DND-41 (cell line): ENCODE measurements around the gene EGFL7.

Experiments used
- ATAC-seq: fragments of 200-7000 bp; cut with Tn5 transposase; 3 replicates; pipeline ENCODE4 v1.9.1; 2021; ENCODE audit warnings: low read depth; ENCODE audit not compliant: insufficient read depth
- DNase-seq: peaks from one replicate; pipeline ENCODE4 v3.0.0-alpha.2; 2020
- H2AFZ ChIP-seq: 2 replicates; pipeline ENCODE4 v1.6.0; 2012; ENCODE audit warnings: low read depth, low read length
- H3K27ac ChIP-seq: 2 replicates; pipeline ENCODE4 v1.5.1; 2012; ENCODE audit warnings: low read length, inconsistent platforms
- H3K27me3 ChIP-seq: fragments of 200-600 bp; sonication (generic); 2 replicates; pipeline ENCODE4 v1.6.0; 2012; ENCODE audit warnings: low read length, mild to moderate bottlenecking, inconsistent platforms; ENCODE audit not compliant: insufficient read depth, poor library complexity
- H3K36me3 ChIP-seq: 2 replicates; pipeline ENCODE4 v1.5.1; 2012; ENCODE audit warnings: low read length, inconsistent platforms; ENCODE audit not compliant: insufficient read depth
- H3K4me1 ChIP-seq: 2 replicates; pipeline ENCODE4 v1.5.1; 2012; ENCODE audit warnings: mild to moderate bottlenecking, low read length; ENCODE audit not compliant: insufficient read depth
- H3K4me2 ChIP-seq: 2 replicates; pipeline ENCODE4 v1.6.0; 2012; ENCODE audit warnings: mild to moderate bottlenecking, moderate library complexity, low read length, inconsistent platforms; ENCODE audit not compliant: insufficient read depth
- H3K4me3 ChIP-seq, 2 experiments: fragments of 200-600 bp in 1 of 2; shearing (Covaris generic) in 1 of 2; 2 replicates each; pipeline ENCODE4 v1.5.1; 2012 to 2016; ENCODE audit warnings: inconsistent platforms in 2 of 2, low read length in 2 of 2, mild to moderate bottlenecking in 2 of 2, low read depth in 1 of 2, moderate library complexity in 1 of 2
- H3K79me2 ChIP-seq: 2 replicates; pipeline ENCODE4 v1.6.0; 2012; ENCODE audit warnings: low read length, inconsistent platforms; ENCODE audit not compliant: insufficient read depth
- H3K9ac ChIP-seq: 2 replicates; pipeline ENCODE4 v1.6.0; 2012; ENCODE audit warnings: low read depth, mild to moderate bottlenecking, inconsistent platforms, low read length, moderate library complexity
- H3K9me3 ChIP-seq: 2 replicates; pipeline ENCODE4 v1.5.1; 2012; ENCODE audit warnings: low read length, moderate library complexity, mild to moderate bottlenecking, inconsistent platforms; ENCODE audit not compliant: insufficient read depth, severe bottlenecking
- H4K20me1 ChIP-seq: 2 replicates; pipeline ENCODE4 v1.6.0; 2012; ENCODE audit warnings: low read length; ENCODE audit not compliant: insufficient read depth
- CTCF ChIP-seq: IDR thresholded peaks from 2 replicates; pipeline ENCODE4 v1.5.1; 2012; ENCODE audit warnings: borderline replicate concordance, low read length, moderate library complexity, mild to moderate bottlenecking; ENCODE audit not compliant: poor library complexity, severe bottlenecking; ENCODE audit errors: extremely low read depth
- EZH2 ChIP-seq: IDR thresholded peaks from 3 replicates; pipeline ENCODE4 v1.6.1; 2012; ENCODE audit warnings: borderline replicate concordance, low read depth, mild to moderate bottlenecking, moderate library complexity, low read length, inconsistent platforms; ENCODE audit not compliant: severe bottlenecking

The EGFL7 gene

GRCh38 chr9:136662656-136663581 is at the start of gene EGFL7:
EGFL7 (plus strand) TSS chr9:136662916; CDS start chr9:136668283, 5,367 bp downstream.
- Histone ChIP-seq H3K36me3 (no peaks in the 10 kb centered on the region), H2AFZ (no peak within 1 kb of the TSS), H4K20me1 (no peaks in the 10 kb centered on the region), H3K79me2 (no peaks in the 10 kb centered on the region), H3K27me3 (peaks cover 10% of the 10 kb centered on the region), H3K27ac (no peak within 1 kb of the TSS), H3K9ac (no peak within 1 kb of the TSS), H3K4me2 (no peak within 1 kb of the TSS), H3K4me1 (peaks cover 7% of the 10 kb centered on the region), H3K4me3 (no peak within 1 kb of the TSS), H3K9me3 (no peaks in the 10 kb centered on the region)
- ATAC-seq (no peak), DNase-seq (no peak)
- TF ChIP-seq EZH2 (no peak), CTCF (no peak)

- H3K4me3 ChIP-seq: no peak overlapping the region
- no peak overlapping the region; the same call in 1 of the 2 replicates for H3K27ac ChIP-seq
- no peak overlapping the region for H3K4me2 ChIP-seq
- ATAC-seq: no peak
- no peak overlapping the region for H2AFZ ChIP-seq
- DNase-seq: no peak
- H4K20me1 ChIP-seq: no peaks in the 10 kb centered on the region
- TF ChIP-seq CTCF (no peak), EZH2 (no peak)
- H3K27me3 ChIP-seq: no peaks in the 10 kb centered on the region
- H3K36me3 ChIP-seq: no peaks in the 10 kb centered on the region
- no peaks in the 10 kb centered on the region for H3K9me3 ChIP-seq
- peaks cover 26% of the 10 kb centered on the region for H3K4me1 ChIP-seq
- H3K79me2 ChIP-seq: no peaks in the 10 kb centered on the region
- H3K9ac ChIP-seq: no peak overlapping the region
Measured at GRCh38 chr9:136613824-136614371, 48.8 kb upstream of the EGFL7 start.

- Histone ChIP-seq H3K9me3 (no peaks in the 10 kb centered on the region), H3K27me3 (no peaks in the 10 kb centered on the region), H2AFZ (no peak overlapping the region), H3K4me3 (no peak overlapping the region), H3K36me3 (no peaks in the 10 kb centered on the region), H3K4me1 (peaks cover 26% of the 10 kb centered on the region), H3K27ac (peak overlapping the region; percentile 32; the same call in 1 of the 2 replicates), H3K9ac (no peak overlapping the region), H3K79me2 (no peaks in the 10 kb centered on the region), H4K20me1 (no peaks in the 10 kb centered on the region), H3K4me2 (no peak overlapping the region)
- DNase-seq: no peak
- ATAC-seq: no peak
- no peak for TF ChIP-seq CTCF
- TF ChIP-seq EZH2: no peak
Measured at GRCh38 chr9:136614372-136614922, 48.3 kb upstream of the EGFL7 start.
